Activated CD8-positive, alpha-beta T cell treated with anti-CD3 and anti-CD28 coated beads, Interleukin-2, amount 10 ng/mL, durations not matched to agents 7 days and 5 days (primary cell): Measurements from ENCODE around the gene TMEM215. TPM values are rescaled to one million over a fixed set of nuclear protein-coding genes. Genes with fewer than 3 reads are reported as not detected.

Experiments used
- ATAC-seq: fragments of 150-1000 bp; cut with Tn5 transposase; one replicate; pipeline ENCODE4 v1.10.0; 2021; ENCODE audit warnings: moderate library complexity
- CTCF ChIA-PET: fragments of 350-600 bp; sonication (Branson Sonifier 250); formaldehyde crosslinking; loops from one replicate; lab custom pipeline; 2021; ENCODE audit warnings: antibody characterized with exemption; lab: Charles Lee
- POLR2A ChIA-PET: fragments of 350-600 bp; sonication (Branson Sonifier 250); formaldehyde crosslinking; loops from one replicate; lab custom pipeline; 2021; ENCODE audit warnings: antibody characterized with exemption; lab: Charles Lee
- DNase-seq: peaks from one replicate; pipeline ENCODE4 v3.0.0-alpha.2; 2020
- H3K27ac Mint-ChIP-seq: one replicate; pipeline ENCODE4 v1.8.0; 2021; ENCODE audit warnings: mild to moderate bottlenecking, mixed read lengths
- H3K27me3 Mint-ChIP-seq: one replicate; pipeline ENCODE4 v1.8.0; 2021; ENCODE audit warnings: low read depth, mixed read lengths
- H3K36me3 Mint-ChIP-seq: one replicate; pipeline ENCODE4 v1.8.0; 2021; ENCODE audit warnings: low read depth, mixed read lengths
- H3K4me1 Mint-ChIP-seq: one replicate; pipeline ENCODE4 v1.8.0; 2021; ENCODE audit warnings: low read depth, mixed read lengths
- H3K4me3 Mint-ChIP-seq: one replicate; pipeline ENCODE4 v1.8.0; 2021; ENCODE audit warnings: mild to moderate bottlenecking, mixed read lengths
- H3K9me3 Mint-ChIP-seq: one replicate; pipeline ENCODE4 v1.8.0; 2022; ENCODE audit warnings: mixed read lengths; ENCODE audit not compliant: insufficient read depth
- total RNA-seq, 2 experiments: library from RNA; stranded (reverse); gene quantifications; one replicate each; pipeline ENCODE4 v1.2.3, GENCODE V29; 2021

Gene TMEM215, protein sequence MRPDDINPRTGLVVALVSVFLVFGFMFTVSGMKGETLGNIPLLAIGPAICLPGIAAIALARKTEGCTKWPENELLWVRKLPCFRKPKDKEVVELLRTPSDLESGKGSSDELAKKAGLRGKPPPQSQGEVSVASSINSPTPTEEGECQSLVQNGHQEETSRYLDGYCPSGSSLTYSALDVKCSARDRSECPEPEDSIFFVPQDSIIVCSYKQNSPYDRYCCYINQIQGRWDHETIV
- total RNA-seq = not detected

DNA sequence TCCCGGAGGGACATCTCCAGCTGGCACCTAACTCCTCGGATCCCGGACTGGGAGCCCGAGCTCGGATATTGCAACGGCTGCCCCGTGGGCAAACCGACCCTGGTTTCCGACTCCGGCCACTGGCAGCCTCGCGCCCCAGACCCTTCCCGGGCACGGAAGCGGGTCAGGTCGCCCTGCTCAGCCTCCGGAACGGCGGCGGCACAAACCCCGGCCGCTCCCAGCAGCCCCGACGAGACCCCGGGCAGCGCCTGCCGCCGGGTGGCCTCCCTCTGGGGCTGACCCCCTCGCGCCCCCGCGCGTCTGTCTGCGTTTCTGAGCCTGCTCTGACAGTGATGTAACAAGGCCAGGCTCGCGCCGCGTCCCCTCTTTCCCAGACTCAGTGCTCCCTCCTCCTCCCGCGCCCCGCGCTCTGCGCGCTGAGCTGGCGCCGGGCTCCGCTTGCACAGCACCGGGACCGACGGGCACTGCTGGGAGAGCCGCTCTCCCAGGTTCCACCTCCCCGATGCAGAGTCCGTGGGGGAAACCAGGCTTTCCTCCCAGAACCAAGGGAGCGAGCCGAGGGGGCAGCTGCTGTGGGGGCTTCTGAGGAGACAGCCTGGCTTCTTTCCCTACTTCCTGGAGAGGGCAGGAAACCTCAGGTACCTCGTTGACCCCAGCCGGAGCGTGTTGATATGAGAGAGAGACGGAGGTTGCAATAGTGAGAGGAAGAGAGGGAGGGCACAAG is at the start of gene TMEM215:
TSS of gene TMEM215 (plus strand) at position 373 of the 724 bp plus-strand sequence. CDS start 644 bp downstream, outside the sequence.
- no peak for DNase-seq
- Mint-ChIP-seq H3K4me1 (no peaks in the 10 kb centered on the region), H3K27me3 (peaks cover 34% of the 10 kb centered on the region), H3K36me3 (no peaks in the 10 kb centered on the region), H3K27ac (no peak within 1 kb of the TSS), H3K9me3 (no peaks in the 10 kb centered on the region), H3K4me3 (no peak within 1 kb of the TSS)
- CTCF ChIA-PET = no interaction called here
- POLR2A ChIA-PET = no interaction called here
- no peak for ATAC-seq

DNA sequence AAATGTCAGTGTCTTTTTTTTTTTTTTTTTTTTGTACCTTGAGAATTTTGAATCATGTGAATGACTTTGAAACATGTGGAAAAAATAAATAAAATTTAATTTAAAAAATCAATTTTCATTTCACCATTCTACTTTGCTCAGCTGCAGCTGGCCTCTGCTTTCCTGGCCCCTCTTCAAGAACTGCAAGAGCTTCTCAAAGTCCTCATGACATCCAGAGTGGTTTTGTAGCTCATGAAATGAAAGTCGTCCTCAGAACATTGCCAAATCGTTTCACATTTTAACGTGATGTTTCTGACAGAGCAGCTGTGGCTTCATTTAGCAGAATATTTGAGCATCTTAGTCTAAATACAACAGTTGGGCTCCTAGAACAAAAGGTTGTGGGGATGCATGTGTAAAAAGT is 47.9 kb upstream of the TMEM215 start:
- H3K36me3 Mint-ChIP-seq = no peaks in the 10 kb centered on the region
- H3K27me3 Mint-ChIP-seq = peaks cover 1% of the 10 kb centered on the region
- no peaks in the 10 kb centered on the region for H3K4me1 Mint-ChIP-seq
- H3K9me3 Mint-ChIP-seq = no peaks in the 10 kb centered on the region
- DNase-seq = no peak
- ChIA-PET POLR2A (interaction anchor here (0.5 kb wide), 1 partner anchor 107 kb away, joined by 4 read pairs; no protein-coding TSS in a partner anchor), CTCF (no interaction called here)
- H3K27ac Mint-ChIP-seq = no peak overlapping the region
- H3K4me3 Mint-ChIP-seq = no peak overlapping the region
- ATAC-seq = no peak

DNA sequence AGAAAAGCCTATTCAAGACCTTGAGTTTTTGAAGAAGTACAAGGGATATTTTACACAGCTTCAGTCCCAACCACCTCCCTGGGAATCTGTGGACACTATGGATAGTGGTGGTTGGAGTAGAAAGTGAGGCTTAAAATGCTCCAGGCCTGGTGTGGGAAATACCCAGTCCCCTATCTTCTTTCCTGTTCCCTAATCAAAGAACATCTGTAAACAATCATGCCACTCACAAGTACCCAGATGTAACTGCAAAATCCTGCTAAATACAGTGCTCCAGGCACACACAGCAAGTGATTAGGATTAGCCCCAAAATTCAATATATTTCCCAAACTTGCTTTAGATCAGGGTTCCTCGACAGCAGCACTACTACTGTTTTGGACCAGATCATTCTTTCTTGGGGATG is 46.0 kb upstream of the TMEM215 start:
- ATAC-seq (no peak), DNase-seq (no peak)
- H3K4me1 Mint-ChIP-seq = no peaks in the 10 kb centered on the region
- CTCF ChIA-PET = no interaction called here
- H3K9me3 Mint-ChIP-seq = no peaks in the 10 kb centered on the region
- peaks cover 1% of the 10 kb centered on the region for H3K27me3 Mint-ChIP-seq
- POLR2A ChIA-PET = no interaction called here
- no peaks in the 10 kb centered on the region for H3K36me3 Mint-ChIP-seq
- H3K27ac Mint-ChIP-seq = no peak overlapping the region
- no peak overlapping the region for H3K4me3 Mint-ChIP-seq

DNA sequence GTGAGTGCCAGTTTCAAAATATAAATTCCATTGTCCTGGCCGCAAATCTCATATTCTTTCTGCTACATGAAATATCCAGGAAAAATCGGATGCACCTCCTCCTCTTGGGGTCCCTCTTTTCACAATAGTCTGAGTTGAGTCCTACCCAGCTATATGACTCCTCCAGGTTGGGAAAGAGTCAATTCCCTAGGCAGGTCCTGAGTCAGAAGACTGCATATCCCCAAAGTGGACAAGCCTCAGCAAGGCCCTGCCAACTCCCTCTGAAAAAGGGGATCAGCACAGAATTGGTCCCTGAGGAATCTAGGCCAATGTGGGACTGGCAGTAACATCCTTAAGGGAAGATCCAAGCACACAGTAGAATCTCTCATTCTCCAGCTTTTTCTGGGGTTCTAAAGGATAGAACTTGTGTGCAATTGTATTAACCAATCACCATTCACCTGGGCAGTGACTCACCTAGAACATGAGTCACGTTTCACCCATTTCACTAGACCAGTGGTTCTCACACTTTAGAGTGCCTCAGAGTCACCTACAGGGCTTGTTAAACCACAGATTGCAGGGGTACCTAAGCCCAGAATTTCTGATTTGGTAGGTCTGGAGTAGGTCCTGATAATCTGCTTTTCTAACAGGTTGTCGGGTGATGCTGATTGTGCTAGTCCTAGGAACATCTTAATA is 44.7 kb upstream of the TMEM215 start:
- CTCF ChIA-PET = no interaction called here
- no peaks in the 10 kb centered on the region for H3K4me1 Mint-ChIP-seq
- no peaks in the 10 kb centered on the region for H3K9me3 Mint-ChIP-seq
- no peak for DNase-seq
- no peaks in the 10 kb centered on the region for H3K36me3 Mint-ChIP-seq
- peaks cover 1% of the 10 kb centered on the region for H3K27me3 Mint-ChIP-seq
- ATAC-seq = no peak
- no peak overlapping the region for H3K27ac Mint-ChIP-seq
- no peak overlapping the region for H3K4me3 Mint-ChIP-seq
- POLR2A ChIA-PET = no interaction called here

DNA sequence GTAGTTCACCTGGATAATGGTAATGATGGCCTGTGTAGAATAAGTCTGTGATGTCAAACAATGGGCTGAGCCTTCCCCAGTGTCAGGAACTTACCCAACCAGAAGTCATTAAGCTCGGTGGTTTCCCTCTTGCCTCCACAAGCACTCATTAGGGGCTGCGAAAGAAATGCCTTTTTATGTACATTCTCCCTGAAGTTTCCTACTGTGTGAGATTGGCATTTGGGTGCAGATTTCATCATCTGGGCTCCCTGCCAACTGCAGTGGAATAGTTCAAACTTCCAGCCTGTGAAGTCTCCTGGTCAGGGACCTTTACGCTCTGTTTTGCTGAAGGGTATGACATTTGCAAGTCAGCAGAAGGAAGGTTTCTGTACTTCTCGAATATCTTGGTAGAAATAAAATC is 41.6 kb upstream of the TMEM215 start:
- Mint-ChIP-seq H3K4me3 (no peak overlapping the region), H3K4me1 (no peaks in the 10 kb centered on the region), H3K36me3 (no peaks in the 10 kb centered on the region), H3K27me3 (no peaks in the 10 kb centered on the region), H3K27ac (no peak overlapping the region), H3K9me3 (no peaks in the 10 kb centered on the region)
- POLR2A ChIA-PET = no interaction called here
- ATAC-seq = no peak
- CTCF ChIA-PET = no interaction called here
- DNase-seq = no peak

DNA sequence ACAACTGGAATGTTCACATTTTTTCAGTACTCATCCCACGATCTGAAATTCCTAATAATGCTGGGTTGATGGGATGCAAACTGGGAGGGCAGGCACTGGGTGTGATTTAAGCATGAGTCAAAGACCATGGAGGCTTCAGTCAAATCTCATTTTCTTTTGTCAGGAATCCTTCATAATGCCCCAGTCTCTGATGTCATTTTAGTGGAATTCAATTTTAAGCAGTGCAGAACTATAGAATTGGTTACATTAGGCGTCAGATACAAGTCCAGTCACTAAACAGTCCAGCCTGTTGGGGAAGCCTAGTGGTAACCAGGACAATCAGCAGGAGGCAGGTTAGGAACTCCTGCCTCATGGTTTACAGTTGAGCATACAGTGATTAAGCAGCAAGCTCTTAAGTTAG is 41.0 kb upstream of the TMEM215 start:
- ATAC-seq = no peak
- H3K36me3 Mint-ChIP-seq = no peaks in the 10 kb centered on the region

DNA sequence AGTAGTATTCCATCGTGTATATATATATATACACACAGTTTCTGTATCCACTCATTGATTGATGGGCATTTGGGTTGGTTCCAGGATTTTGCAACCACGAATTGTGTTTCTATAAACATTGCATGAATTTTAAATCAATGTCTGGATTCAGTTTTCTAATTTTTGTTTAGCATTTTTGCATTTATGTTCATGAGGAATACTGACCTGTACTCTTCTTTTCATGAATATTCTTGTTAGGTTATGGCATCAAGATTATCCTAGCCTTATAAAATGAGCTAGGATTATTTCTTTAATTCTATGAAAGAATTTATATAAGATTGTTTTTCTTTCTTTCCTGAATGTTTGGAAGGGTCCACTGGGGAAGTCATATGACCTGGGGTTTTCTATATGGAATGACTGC is 35.3 kb upstream of the TMEM215 start:
- H3K4me3 Mint-ChIP-seq = no peak overlapping the region
- no peak overlapping the region for H3K27ac Mint-ChIP-seq
- ATAC-seq (no peak), DNase-seq (no peak)
- no peaks in the 10 kb centered on the region for H3K36me3 Mint-ChIP-seq
- ChIA-PET POLR2A (no interaction called here), CTCF (no interaction called here)
- no peaks in the 10 kb centered on the region for H3K4me1 Mint-ChIP-seq
- H3K27me3 Mint-ChIP-seq = no peaks in the 10 kb centered on the region
- no peaks in the 10 kb centered on the region for H3K9me3 Mint-ChIP-seq

More for the DNA sequence above, 41.0 kb upstream of the TMEM215 start:
- Mint-ChIP-seq H3K4me1 (no peaks in the 10 kb centered on the region), H3K9me3 (no peaks in the 10 kb centered on the region), H3K27me3 (no peaks in the 10 kb centered on the region), H3K27ac (no peak overlapping the region), H3K4me3 (no peak overlapping the region)
- POLR2A ChIA-PET = no interaction called here
- DNase-seq = no peak
- CTCF ChIA-PET = no interaction called here

DNA sequence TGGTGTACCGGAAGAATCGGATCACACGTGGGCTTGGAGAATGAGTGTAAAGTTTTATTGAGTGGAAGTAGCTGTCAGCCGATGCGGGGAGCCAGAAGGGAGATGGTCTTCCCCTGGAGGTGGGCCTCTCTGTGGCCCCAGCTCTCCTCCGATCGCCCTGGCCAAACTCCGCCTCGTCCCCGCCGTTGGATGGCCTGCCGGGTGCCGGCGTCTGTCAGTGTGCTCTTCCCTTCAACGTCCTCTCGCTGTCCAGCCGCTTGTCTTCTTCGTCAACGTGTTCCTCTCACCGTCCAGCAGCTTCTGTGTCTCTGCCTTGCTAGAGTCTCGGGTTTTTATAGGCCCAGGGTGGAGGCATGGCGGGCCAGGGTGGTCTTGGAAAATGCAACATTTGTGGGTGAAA is 27.6 kb upstream of the TMEM215 start:
- no peak for ATAC-seq
- Mint-ChIP-seq H3K27ac (no peak overlapping the region), H3K9me3 (no peaks in the 10 kb centered on the region), H3K4me3 (no peak overlapping the region), H3K4me1 (no peaks in the 10 kb centered on the region), H3K27me3 (peaks cover 2% of the 10 kb centered on the region), H3K36me3 (no peaks in the 10 kb centered on the region)
- DNase-seq = no peak
- POLR2A ChIA-PET = no interaction called here
- CTCF ChIA-PET = no interaction called here

DNA sequence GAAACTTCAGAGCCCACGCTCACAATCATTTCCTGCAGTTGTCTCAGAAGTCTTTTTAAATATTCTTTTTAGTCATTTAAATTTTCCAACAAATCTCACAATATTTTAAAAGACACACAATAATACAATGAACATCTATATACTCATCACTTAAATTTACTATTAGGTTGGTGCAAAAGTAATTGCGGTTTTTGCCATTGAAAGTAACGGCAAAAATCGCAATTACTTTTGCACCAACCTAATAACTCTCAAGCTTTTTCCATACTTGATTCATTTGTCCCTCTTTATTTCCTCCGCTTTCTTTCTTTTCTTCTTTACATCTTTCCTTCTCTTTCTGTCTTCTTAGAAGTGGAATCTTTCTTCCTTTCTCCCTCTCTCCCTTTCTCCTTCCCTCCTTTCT is 19.2 kb upstream of the TMEM215 start:
- ATAC-seq = no peak
- CTCF ChIA-PET = no interaction called here

DNA sequence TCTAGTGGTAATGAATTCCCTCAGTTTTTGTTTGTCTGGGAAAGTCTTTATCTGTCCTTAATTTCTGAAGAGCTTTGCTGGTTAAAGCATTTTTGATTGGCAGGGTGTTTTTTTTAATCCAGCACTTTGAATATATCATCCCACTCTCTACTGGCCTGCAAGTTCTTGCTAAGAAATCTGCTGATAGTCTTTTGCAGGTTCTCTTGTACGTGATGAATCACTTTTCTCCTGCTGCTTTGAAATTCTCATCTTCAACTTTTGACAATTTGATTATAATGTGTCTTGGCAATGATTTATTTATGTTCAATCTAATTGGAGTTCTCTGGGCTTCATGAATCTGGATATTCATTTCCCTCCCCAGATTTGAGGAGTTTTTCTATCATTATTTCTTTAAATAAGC is 8.1 kb upstream of the TMEM215 start:
- no peaks in the 10 kb centered on the region for H3K9me3 Mint-ChIP-seq
- ATAC-seq (no peak), DNase-seq (no peak)
- ChIA-PET POLR2A (no interaction called here), CTCF (no interaction called here)
- peaks cover 4% of the 10 kb centered on the region for H3K27me3 Mint-ChIP-seq
- H3K27ac Mint-ChIP-seq = no peak overlapping the region
- no peak overlapping the region for H3K4me3 Mint-ChIP-seq
- H3K4me1 Mint-ChIP-seq = no peaks in the 10 kb centered on the region
- no peaks in the 10 kb centered on the region for H3K36me3 Mint-ChIP-seq

More for the DNA sequence above, 19.2 kb upstream of the TMEM215 start:
- H3K9me3 Mint-ChIP-seq = no peaks in the 10 kb centered on the region
- H3K4me1 Mint-ChIP-seq = no peaks in the 10 kb centered on the region
- no peak for DNase-seq
- no peaks in the 10 kb centered on the region for H3K36me3 Mint-ChIP-seq
- H3K27me3 Mint-ChIP-seq = no peaks in the 10 kb centered on the region
- no peak overlapping the region for H3K27ac Mint-ChIP-seq
- no peak overlapping the region for H3K4me3 Mint-ChIP-seq
- POLR2A ChIA-PET = no interaction called here

DNA sequence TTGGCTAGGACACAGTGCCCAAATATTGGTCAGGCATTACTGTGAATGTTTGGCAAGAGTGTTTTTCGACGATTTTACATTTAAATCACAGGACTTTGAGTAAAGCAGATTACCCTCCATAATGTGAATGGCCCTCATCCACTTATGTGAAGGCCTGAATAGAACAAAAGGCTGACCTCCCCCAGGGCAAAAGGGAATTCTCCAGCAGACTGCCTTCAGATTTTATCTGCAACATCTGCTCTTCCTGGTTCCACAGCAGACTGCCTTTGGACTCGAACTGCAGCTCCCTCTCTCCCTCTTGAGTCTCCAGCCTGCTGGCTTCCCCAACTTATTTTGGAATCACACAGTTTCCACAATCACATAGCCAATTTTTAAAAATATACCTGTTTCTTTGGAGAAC is 7.1 kb upstream of the TMEM215 start:
- no peaks in the 10 kb centered on the region for H3K36me3 Mint-ChIP-seq
- no peak overlapping the region for H3K4me3 Mint-ChIP-seq
- no peaks in the 10 kb centered on the region for H3K4me1 Mint-ChIP-seq
- H3K27ac Mint-ChIP-seq = no peak overlapping the region
- POLR2A ChIA-PET = no interaction called here
- DNase-seq (no peak), ATAC-seq (no peak)
- peaks cover 12% of the 10 kb centered on the region for H3K27me3 Mint-ChIP-seq
- CTCF ChIA-PET = no interaction called here
- H3K9me3 Mint-ChIP-seq = no peaks in the 10 kb centered on the region

DNA sequence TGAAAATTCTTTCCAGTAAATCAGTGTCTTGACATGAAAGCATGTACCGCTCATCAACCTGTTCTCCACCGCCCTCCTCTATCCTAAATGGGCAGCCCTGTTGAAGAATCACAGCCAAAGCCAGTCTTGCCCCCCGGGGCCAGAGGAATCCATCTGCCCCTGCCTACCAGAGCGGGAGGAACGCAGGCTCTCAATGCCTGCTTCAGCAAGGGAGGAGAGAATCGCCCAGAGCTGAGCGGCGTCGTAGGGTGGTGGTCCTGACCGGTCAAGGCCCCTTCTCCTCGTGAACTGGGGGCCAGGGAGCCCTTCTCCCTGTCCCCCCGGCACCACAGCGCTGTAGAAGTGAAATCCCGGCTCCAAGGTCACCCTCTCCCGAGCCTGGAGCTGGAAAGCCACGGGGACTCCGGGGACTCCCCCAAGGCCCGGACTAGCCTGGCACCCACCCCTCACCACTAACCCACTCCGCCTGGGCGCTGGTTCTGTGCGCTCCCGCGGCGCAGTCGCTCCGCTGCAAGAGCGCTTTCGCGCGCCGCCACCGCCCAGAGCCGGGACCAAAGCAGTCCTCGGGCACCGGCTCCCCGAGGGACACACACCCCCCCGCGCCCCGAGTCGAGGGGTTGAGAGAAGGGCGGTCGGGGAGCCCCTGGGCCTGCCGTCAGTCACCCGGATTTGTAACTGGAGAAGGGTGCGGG is 718 bp upstream of the TMEM215 start:
- POLR2A ChIA-PET = no interaction called here
- H3K27ac Mint-ChIP-seq = no peak overlapping the region
- no peak for ATAC-seq

More for the DNA sequence above, 718 bp upstream of the TMEM215 start:
- H3K27me3 Mint-ChIP-seq = peaks cover 34% of the 10 kb centered on the region
- no peak overlapping the region for H3K4me3 Mint-ChIP-seq
- no peak for DNase-seq
- CTCF ChIA-PET = no interaction called here
- H3K9me3 Mint-ChIP-seq = no peaks in the 10 kb centered on the region
- no peaks in the 10 kb centered on the region for H3K4me1 Mint-ChIP-seq
- no peaks in the 10 kb centered on the region for H3K36me3 Mint-ChIP-seq
